HepG2 (cell line): ENCODE data around the gene USP10. TPM values are rescaled to one million over a fixed set of nuclear protein-coding genes. Genes with fewer than 3 reads are reported as not detected.

Experiments
- GLI4 ChIP-seq: sonication (generic); formaldehyde crosslinking; IDR thresholded peaks from 2 replicates; pipeline ENCODE4 v1.5.1; 2020; ENCODE audit warnings: missing genetic modification reagents, mild to moderate bottlenecking, moderate library complexity, borderline replicate concordance
- HNF4G ChIP-seq, 2 experiments: sonication (generic) in 1 of 2; formaldehyde crosslinking in 1 of 2; IDR thresholded peaks; 2 replicates each; pipeline versions ENCODE4 v1.4.0 to v1.6.1; 2011 to 2020; ENCODE audit warnings: borderline replicate concordance in 2 of 2, low read depth in 2 of 2, mild to moderate bottlenecking in 2 of 2, low read length in 1 of 2, missing genetic modification reagents in 1 of 2, moderate library complexity in 1 of 2
- HNRNPUL1 ChIP-seq: fragments of 200-400 bp; formaldehyde crosslinking; IDR thresholded peaks from 2 replicates; pipeline ENCODE4 v1.6.1; 2017; ENCODE audit warnings: low read depth, mild to moderate bottlenecking, low read length, moderate library complexity
- NFE2 ChIP-seq: sonication (generic); formaldehyde crosslinking; IDR thresholded peaks from 2 replicates; pipeline ENCODE4 v1.4.0; 2020; ENCODE audit warnings: missing genetic modification reagents
- REXO4 ChIP-seq: sonication (generic); formaldehyde crosslinking; IDR thresholded peaks from 2 replicates; pipeline ENCODE4 v1.8.0; 2022; ENCODE audit warnings: missing genetic modification reagents, mild to moderate bottlenecking, borderline replicate concordance
- RXRA ChIP-seq: sonication (generic); formaldehyde crosslinking; IDR thresholded peaks from 2 replicates; pipeline ENCODE4 v1.5.1; 2020; ENCODE audit warnings: missing genetic modification reagents
- SRSF1 ChIP-seq: fragments of 200-400 bp; formaldehyde crosslinking; optimal IDR thresholded peaks from 2 replicates; pipeline ENCODE3; 2017; ENCODE audit warnings: mild to moderate bottlenecking, low read depth, low read length, moderate library complexity
- THYN1 ChIP-seq: sonication (generic); formaldehyde crosslinking; IDR thresholded peaks from 2 replicates; pipeline ENCODE4 v1.8.1; 2023; ENCODE audit warnings: low read depth, mild to moderate bottlenecking, moderate library complexity, missing genetic modification reagents, borderline replicate concordance
- ZFP1 ChIP-seq: IDR thresholded peaks from 2 replicates; pipeline ENCODE4 v1.6.1; 2016
- ZNF251 ChIP-seq: sonication (generic); formaldehyde crosslinking; IDR thresholded peaks from 2 replicates; pipeline ENCODE4 v1.9.0; 2021; ENCODE audit warnings: mild to moderate bottlenecking, missing genetic modification reagents
- ZNF367 ChIP-seq: sonication (generic); formaldehyde crosslinking; IDR thresholded peaks from 2 replicates; pipeline ENCODE4 v1.4.0; 2020; ENCODE audit warnings: missing genetic modification reagents, borderline replicate concordance
- ZSCAN31 ChIP-seq: sonication (generic); formaldehyde crosslinking; IDR thresholded peaks from 2 replicates; pipeline ENCODE4 v1.5.0; 2020; ENCODE audit warnings: low read depth, mild to moderate bottlenecking, missing genetic modification reagents
- polyA plus RNA-seq, 8 experiments: library from polyadenylated mRNA; depleted of rRNA in 3 of 8; stranded (reverse) in 7 of 8; unstranded in 1 of 8; fragments of >200 nt; fragmentation: Illumina TruSeq in 4 of 8; extraction: Trizol in 4 of 8; gene quantifications; 2 replicates each; pipeline versions ENCODE4 v1.2.1 to v1.2.3, GENCODE V29; 2011 to 2016; ENCODE audit warnings: low read depth in 4 of 8, missing spikeins in 1 of 8, mixed read lengths in 1 of 8; ENCODE audit not compliant: insufficient read depth in 1 of 8
- total RNA-seq, 5 experiments: library from RNA; depleted of rRNA; stranded (reverse); fragments of >200 nt; fragmentation: Illumina TruSeq; extraction: Trizol; gene quantifications; 2 replicates each; pipeline ENCODE4 v1.2.3, GENCODE V29; 2016; ENCODE audit warnings: low read depth in 1 of 5
- TF ChIP-seq, protein P1 (sequence below): IDR thresholded peaks from 2 replicates; pipeline ENCODE4 v1.6.1; 2016; ENCODE audit warnings: low read depth, missing genetic modification reagents, missing compliant biosample characterization
- TF ChIP-seq, protein P2 (sequence below): sonication (generic); formaldehyde crosslinking; IDR thresholded peaks from 2 replicates; pipeline ENCODE4 v1.8.0; 2022; ENCODE audit warnings: missing genetic modification reagents, mild to moderate bottlenecking, moderate library complexity, borderline replicate concordance
- TF ChIP-seq, protein P3 (sequence below): IDR thresholded peaks from 2 replicates; pipeline ENCODE4 v1.4.0; 2020; ENCODE audit warnings: mild to moderate bottlenecking, missing genetic modification reagents

Gene USP10
- total and polyA plus RNA-seq, 2 of the 13 experiments (the other 11 are each of a cell fraction or from before 2014, with no cell fraction given) = 79.1 to 122 TPM

DNA sequence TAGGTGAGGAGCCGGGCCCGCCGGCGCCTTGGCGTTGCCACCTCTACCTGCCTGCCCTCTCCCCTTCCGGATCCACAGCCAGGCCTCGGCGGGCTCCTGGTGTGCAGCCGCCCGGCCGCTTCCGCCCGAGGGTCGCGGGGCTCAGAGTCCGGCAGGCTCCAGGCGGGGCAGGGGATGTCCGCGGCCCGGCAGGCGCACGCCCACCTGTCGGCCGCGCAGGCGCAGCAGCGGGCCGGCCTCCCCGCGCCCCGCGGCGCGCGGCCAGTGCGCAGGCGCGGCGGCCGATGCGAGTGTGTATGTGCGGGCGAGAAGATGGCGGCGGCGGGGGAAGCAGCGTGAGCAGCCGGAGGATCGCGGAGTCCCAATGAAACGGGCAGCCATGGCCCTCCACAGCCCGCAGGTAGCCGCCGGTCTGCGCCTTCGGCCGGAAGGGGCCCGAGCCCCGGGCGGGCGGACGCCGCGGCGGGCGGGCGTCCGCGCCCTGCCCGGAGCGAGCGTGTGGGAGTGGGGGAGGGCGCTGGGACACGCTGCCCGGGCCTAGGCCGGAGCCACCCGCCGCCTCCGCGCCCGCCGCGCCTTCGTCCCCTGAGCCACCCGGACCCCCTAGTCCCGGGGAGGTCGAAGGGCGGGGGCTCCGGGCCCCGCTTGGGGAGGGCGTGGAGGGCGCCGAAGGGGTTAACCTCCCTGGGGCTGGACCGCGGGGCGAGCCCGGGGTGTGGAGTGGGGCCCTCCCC is at the start of gene USP10 (continued):
- TF ChIP-seq, protein P1, sequence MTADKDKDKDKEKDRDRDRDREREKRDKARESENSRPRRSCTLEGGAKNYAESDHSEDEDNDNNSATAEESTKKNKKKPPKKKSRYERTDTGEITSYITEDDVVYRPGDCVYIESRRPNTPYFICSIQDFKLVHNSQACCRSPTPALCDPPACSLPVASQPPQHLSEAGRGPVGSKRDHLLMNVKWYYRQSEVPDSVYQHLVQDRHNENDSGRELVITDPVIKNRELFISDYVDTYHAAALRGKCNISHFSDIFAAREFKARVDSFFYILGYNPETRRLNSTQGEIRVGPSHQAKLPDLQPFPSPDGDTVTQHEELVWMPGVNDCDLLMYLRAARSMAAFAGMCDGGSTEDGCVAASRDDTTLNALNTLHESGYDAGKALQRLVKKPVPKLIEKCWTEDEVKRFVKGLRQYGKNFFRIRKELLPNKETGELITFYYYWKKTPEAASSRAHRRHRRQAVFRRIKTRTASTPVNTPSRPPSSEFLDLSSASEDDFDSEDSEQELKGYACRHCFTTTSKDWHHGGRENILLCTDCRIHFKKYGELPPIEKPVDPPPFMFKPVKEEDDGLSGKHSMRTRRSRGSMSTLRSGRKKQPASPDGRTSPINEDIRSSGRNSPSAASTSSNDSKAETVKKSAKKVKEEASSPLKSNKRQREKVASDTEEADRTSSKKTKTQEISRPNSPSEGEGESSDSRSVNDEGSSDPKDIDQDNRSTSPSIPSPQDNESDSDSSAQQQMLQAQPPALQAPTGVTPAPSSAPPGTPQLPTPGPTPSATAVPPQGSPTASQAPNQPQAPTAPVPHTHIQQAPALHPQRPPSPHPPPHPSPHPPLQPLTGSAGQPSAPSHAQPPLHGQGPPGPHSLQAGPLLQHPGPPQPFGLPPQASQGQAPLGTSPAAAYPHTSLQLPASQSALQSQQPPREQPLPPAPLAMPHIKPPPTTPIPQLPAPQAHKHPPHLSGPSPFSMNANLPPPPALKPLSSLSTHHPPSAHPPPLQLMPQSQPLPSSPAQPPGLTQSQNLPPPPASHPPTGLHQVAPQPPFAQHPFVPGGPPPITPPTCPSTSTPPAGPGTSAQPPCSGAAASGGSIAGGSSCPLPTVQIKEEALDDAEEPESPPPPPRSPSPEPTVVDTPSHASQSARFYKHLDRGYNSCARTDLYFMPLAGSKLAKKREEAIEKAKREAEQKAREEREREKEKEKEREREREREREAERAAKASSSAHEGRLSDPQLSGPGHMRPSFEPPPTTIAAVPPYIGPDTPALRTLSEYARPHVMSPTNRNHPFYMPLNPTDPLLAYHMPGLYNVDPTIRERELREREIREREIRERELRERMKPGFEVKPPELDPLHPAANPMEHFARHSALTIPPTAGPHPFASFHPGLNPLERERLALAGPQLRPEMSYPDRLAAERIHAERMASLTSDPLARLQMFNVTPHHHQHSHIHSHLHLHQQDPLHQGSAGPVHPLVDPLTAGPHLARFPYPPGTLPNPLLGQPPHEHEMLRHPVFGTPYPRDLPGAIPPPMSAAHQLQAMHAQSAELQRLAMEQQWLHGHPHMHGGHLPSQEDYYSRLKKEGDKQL (CRISPR knock-in tag) = peak; percentile 52; the same call in 1 of the 2 replicates
- TF ChIP-seq ZNF251 (CRISPR knock-in tag) (no peak), ZFP1 (CRISPR knock-in tag) (no peak; the same call in 1 of the 2 replicates), ZNF367 (CRISPR knock-in tag) (peak; percentile 20; the same call in 1 of the 2 replicates), GLI4 (CRISPR knock-in tag) (0 out of 2 replicates have a peak, but pooled peaks have one; percentile 88), NFE2 (CRISPR knock-in tag) (no peak), RXRA (CRISPR knock-in tag) (no peak; the same call in 1 of the 2 replicates), REXO4 (CRISPR knock-in tag) (no peak), THYN1 (CRISPR knock-in tag) (no peak), SRSF1 (peak; percentile 63), HNRNPUL1 (no peak), HNF4G (IDR thresholded peaks at IDR 0.05; ENCODE audit: borderline replicate concordance, low read depth, low read length) (peak; percentile 66; the same call in 1 of the 2 replicates), HNF4G (CRISPR knock-in tag; IDR thresholded peaks at IDR 0.05; ENCODE audit: borderline replicate concordance, low read depth) (peak; percentile 92; the same call in 1 of the 2 replicates), ZSCAN31 (CRISPR knock-in tag) (peak; percentile 85)
- TF ChIP-seq, protein P2, sequence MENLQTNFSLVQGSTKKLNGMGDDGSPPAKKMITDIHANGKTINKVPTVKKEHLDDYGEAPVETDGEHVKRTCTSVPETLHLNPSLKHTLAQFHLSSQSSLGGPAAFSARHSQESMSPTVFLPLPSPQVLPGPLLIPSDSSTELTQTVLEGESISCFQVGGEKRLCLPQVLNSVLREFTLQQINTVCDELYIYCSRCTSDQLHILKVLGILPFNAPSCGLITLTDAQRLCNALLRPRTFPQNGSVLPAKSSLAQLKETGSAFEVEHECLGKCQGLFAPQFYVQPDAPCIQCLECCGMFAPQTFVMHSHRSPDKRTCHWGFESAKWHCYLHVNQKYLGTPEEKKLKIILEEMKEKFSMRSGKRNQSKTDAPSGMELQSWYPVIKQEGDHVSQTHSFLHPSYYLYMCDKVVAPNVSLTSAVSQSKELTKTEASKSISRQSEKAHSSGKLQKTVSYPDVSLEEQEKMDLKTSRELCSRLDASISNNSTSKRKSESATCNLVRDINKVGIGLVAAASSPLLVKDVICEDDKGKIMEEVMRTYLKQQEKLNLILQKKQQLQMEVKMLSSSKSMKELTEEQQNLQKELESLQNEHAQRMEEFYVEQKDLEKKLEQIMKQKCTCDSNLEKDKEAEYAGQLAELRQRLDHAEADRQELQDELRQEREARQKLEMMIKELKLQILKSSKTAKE (CRISPR knock-in tag) = no peak
- TF ChIP-seq, protein P3, sequence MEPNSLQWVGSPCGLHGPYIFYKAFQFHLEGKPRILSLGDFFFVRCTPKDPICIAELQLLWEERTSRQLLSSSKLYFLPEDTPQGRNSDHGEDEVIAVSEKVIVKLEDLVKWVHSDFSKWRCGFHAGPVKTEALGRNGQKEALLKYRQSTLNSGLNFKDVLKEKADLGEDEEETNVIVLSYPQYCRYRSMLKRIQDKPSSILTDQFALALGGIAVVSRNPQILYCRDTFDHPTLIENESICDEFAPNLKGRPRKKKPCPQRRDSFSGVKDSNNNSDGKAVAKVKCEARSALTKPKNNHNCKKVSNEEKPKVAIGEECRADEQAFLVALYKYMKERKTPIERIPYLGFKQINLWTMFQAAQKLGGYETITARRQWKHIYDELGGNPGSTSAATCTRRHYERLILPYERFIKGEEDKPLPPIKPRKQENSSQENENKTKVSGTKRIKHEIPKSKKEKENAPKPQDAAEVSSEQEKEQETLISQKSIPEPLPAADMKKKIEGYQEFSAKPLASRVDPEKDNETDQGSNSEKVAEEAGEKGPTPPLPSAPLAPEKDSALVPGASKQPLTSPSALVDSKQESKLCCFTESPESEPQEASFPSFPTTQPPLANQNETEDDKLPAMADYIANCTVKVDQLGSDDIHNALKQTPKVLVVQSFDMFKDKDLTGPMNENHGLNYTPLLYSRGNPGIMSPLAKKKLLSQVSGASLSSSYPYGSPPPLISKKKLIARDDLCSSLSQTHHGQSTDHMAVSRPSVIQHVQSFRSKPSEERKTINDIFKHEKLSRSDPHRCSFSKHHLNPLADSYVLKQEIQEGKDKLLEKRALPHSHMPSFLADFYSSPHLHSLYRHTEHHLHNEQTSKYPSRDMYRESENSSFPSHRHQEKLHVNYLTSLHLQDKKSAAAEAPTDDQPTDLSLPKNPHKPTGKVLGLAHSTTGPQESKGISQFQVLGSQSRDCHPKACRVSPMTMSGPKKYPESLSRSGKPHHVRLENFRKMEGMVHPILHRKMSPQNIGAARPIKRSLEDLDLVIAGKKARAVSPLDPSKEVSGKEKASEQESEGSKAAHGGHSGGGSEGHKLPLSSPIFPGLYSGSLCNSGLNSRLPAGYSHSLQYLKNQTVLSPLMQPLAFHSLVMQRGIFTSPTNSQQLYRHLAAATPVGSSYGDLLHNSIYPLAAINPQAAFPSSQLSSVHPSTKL = peak; percentile 57; the same call in 1 of the 2 replicates
